NCI-H748 (cell line): ENCODE results near the gene ABHD12.

Experiments used
- DNase-seq: peaks from one replicate; lab custom pipeline; 2025; ENCODE audit not compliant: unreplicated experiment; lab: John Stamatoyannopoulos, UW

Gene ABHD12

DNA sequence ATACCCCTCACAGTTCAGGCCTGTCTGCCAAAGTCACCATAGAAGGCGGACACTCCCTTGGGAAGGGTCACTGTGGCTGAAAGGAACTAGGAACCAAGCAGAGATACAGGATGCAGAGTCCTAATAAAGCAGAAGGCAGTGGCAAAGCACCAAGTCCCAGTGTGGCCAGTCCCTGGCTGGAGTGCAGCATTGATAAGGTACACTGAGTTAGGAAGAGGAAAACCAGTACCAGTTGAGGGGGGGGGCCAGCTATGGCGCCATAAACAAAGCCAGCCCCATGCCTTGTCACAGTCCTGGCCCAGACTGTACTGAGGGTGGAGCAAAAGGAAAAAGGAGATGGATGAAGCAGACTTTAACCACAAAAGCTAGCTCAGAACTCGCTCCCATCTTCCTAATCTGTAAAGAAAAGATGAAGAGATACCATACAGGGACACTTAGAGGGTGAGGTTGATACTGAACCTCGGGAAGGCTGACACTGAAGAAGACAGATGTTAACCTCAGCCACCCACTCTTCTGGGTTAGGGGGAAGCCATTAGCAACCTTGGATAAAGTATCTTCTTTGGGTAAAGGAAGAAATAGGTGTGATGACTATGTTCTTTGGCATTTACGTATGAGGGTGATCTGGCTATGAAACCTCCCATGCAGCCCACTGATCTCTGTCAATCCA is 7.8 kb downstream of the ABHD12 start:
- no peak for DNase-seq

- no peak for DNase-seq
These were observed 9.6 kb downstream of the ABHD12 start for GRCh38 chr20:25380945-25381614.

DNA sequence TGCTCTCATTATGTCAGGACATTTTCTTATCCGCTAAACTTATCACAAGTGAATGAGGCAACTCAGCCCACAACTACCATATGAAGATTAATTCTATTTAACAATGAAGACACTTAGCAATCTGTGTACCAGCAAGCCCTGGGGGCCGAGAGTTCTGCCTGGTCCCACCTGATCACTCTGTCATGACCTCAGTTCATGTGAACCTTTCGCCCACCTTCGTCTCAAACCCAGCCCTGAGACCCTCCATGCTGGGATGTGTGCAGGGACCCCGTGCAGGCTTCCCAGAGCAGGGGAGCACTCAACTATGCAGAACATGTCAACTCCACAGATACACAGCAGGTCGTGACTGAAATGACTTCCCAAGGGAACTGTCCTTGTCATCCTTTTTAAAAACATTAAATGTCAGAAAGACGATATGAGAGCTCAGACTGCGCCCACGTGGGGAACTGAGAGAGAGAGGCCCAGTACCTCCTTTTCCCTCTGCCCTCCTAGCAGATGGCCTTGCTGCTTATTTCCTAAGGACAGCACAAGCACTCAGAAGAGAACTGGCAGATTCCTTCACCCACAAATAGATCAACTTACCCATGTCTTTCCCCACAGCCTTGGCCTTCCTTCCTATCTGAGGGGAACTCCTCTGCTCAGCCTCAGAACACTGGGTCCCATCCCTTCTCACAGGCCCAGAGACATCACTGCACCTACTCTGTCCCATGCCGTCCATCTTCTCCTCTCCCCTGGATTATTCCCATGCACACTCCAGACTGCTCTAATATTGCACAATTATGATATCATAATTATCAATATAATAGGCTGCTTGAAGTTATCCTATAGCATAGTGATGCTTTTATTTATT is 11.5 kb downstream of the ABHD12 start:
- no peak for DNase-seq

- DNase-seq = no peak
These were observed 12.3 kb downstream of the ABHD12 start for GRCh38 chr20:25378189-25378883.

DNA sequence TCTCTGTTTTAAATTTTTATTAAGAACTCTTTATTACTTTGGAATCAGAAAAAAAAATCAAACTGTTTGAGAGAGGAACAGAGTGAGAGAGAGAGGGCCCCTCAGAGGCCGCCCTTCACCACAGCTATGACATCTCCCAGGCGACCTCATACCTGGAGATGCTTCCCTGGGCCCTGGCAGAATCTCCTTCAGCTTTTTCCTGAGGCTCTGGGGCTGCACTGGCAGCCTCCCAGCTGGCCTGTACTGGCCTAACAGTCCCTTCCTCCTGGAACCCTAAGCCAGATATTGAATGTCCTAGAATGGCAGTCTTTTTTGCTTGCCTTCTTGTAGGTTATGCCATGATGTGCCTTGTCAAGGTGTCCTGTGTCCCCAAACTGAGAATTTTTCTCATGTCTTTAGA is 13.7 kb downstream of the ABHD12 start:
- DNase-seq = no peak

GRCh38 chr20:25376236-25376635 is 14.4 kb downstream of the ABHD12 start:
- no peak for DNase-seq

DNA sequence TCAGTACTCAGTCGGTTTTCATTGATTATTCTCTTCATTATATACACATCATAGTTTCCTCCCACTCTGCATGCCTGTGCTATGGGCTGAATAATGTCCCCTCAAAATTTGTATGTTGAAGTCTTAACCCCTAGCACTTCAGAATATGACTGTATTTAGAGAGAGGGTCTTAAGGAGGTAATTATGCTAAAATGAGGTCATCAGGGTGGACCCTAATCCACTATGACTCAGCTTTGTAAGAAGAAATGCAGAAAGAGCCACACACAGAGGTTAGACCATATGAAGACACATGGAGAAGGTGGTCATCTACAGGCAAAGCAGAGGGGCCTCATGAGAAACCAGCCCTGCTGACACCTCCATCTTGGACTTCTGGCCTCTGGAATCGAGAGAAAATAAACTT is 15.8 kb downstream of the ABHD12 start:
- no peak for DNase-seq

DNA sequence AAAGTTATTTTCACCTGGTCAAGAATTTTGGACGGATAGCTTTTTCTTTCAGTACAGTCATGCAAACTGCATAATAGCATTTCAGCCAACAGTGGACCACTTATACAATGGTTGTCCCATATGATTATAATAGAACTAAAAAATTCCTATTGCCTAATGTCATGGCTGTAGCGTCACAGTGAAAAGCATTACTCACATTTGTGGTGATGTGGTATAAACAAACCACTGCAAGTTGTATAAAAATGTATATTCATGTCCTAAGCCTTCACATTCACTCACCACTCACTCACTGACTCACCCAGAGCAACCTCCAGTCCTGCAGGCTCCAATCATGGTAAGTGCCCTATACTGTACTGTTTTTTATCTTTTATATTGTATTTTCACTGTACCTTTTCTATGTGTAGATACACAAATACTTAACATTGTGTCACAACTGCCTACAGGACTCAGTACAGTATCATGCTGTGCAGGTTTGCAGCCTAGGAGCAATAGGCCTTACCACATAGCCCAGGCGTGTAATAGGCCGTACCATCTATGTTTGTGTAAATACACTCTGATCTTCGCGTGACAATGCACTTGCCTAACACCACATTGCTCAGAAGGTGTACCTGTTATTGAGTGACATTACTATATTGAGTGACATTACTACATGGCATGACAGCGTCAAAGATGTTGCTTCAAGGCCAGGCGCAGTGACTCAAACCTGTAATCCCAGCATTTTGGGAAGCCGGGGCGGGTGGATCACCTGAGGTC is 17.9 kb downstream of the ABHD12 start:
- DNase-seq = no peak

DNA sequence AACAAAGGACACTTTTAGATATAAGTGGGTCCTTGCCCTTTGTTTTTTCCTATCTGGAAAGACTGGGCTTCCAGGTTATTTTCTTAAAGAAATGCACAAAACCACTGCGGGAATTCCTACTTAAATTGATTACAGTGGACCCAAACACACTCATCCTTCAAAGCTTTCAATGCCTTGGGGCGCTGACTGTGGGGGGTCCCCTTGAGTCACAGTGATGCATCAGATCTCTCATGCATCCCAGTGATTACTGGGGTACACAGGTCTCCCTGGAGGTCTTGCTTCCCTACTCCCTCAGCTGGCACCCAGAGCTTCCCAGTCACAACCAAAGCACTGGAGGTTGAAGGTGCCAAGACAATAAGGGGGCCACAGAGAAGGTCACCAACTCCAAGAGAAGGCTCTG is 20.7 kb downstream of the ABHD12 start:
- DNase-seq = no peak

- DNase-seq = no peak
These were observed 21.1 kb downstream of the ABHD12 start for GRCh38 chr20:25369529-25369928.

DNA sequence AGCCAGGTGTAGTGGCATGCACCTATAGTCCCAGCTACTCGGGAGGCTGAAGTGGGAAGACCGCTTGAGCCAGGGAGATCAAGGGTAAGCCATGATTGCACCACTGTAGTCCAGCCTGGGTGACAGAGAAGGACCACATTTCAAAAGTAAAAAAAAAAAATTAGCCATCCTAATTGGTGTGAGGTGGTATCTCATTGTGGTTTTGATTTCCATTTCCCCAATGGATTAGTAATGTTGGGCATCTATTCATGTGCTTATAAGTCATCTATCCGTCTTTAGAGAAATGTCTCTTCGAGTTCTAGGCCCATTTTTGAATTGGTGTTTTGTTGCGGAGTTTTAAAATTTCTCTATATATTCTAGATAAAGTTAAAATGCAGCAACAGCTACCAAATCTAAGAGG is 21.7 kb downstream of the ABHD12 start:
- DNase-seq = no peak

DNA sequence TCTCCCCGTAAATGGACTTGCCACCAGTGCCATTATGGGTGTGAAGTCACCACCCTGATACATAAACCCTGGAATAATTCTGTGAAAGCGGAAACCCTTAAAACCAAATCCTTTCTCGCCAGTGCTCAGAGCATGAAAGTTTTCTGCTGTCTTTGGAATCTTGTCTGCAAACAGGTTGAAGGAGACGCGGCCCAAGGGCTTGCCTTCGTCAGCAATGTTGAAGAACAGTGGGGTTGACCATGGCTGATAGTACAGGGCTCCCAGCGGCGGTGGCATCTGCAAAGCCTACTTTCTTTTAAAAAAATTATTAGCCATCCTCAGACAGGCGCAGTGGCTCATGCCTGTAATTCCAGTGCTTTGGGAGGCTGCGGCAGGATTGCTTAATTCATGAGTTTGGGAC is 22.1 kb downstream of the ABHD12 start:
- no peak for DNase-seq

- DNase-seq = no peak
These were observed 25.5 kb downstream of the ABHD12 start for GRCh38 chr20:25364879-25365699.

DNA sequence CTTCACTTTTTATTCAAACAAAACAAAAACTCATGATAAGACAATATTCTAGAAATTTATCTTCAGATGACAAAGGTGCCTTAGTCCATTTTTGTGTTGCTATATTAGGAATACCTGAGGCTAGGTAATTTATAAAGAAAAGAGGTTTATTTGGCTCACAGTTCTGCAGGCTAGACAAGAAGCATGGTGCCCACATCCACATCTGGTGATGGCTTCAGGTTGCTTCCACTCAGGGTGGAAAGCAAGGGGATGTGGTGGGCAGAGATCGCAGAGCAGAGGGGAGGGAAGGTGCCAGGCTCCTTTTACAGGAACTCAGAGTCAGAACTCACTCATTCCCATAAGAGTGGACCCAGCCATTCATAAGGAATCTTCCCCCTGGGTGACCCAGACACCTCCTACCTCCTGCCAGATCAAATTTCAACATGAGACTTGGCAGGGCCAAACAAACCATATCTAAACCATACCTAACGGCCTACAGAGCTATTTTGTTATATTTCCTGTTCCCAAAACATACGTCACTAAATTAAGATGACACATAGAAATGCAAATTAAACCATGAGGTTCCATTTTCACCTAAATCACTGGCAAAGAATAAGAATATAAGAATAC is 26.4 kb downstream of the ABHD12 start:
- no peak for DNase-seq

- DNase-seq = no peak
These were observed 29.4 kb downstream of the ABHD12 start for GRCh38 chr20:25361287-25361683.

- no peak for DNase-seq
These were observed 29.9 kb downstream of the ABHD12 start for GRCh38 chr20:25360631-25361286.

GRCh38 chr20:25356271-25356933 is 34.2 kb downstream of the ABHD12 start:
- DNase-seq = no peak

DNA sequence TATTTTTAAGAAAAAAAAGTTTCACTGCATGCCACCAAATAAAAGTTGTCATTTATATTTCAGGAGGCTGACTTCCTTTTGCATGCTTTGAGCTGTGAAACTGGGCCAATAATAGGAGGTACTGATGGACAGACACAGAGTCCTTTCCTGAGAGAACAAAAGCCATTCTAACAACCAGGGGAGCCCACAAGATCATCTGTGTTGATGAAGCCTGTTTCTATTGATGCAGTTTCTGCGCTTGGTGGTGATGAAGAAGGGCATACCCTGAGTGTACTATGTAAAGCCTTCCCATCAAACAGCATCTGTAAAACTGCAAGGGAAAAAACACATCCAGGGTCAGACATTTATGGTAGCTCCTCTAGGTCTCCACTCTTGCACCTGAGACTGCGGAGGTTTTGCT is 34.8 kb downstream of the ABHD12 start:
- no peak for DNase-seq
